K562 (cell line): ENCODE results near the gene SEMA3F. TPM values are rescaled to one million over a fixed set of nuclear protein-coding genes. Genes with fewer than 3 reads are reported as not detected.

ENCODE experiments used
- ATAC-seq: fragments of 200-7000 bp; cut with Tn5 transposase; 3 replicates; pipeline ENCODE4 v1.9.1; 2020; ENCODE audit warnings: moderate library complexity
- BruUV-seq: library from RNA; stranded (reverse); fragments of 400-500 nt; replicated peaks from 2 replicates; lab custom pipeline; 2021; lab: Mats Ljungman, UMichigan
- CTCF ChIA-PET: fragments of 300-600 bp; formaldehyde crosslinking; extraction: SDS; loops from one replicate; lab custom pipeline; 2021; ENCODE audit warnings: low intra/inter-chr PET ratio; lab: Yijun Ruan, JAX
- POLR2A ChIA-PET: fragments of 300-600, 350-650 bp; sonication (Branson Sonifier 250); formaldehyde crosslinking; extraction: SDS; loops from one replicate; lab custom pipeline; 2021; ENCODE audit warnings: antibody characterized with exemption, inconsistent platforms; lab: Yijun Ruan, JAX
- DNase-seq, 4 experiments: peaks; one replicate each; pipeline versions ENCODE4 v3.0.0 to v3.0.0-alpha.2; 2011 to 2018; ENCODE audit warnings: low spot score in 3 of 4, mixed read lengths in 3 of 4; ENCODE audit errors: extremely low read depth in 1 of 4
- FAIRE-seq: peaks from 2 replicates; lab custom pipeline; 2011; peaks lifted over from hg19 to GRCh38; lab: Jason Lieb, UNC
- H2AFZ ChIP-seq: 2 replicates; pipeline ENCODE4 v1.6.0; 2011; ENCODE audit warnings: low read depth, low read length, control low read depth, inconsistent platforms
- H3K27ac ChIP-seq: fragments of 200-600 bp; 3 replicates; pipeline ENCODE4 v1.8.0; 2011; ENCODE audit warnings: low read depth, mild to moderate bottlenecking, control low read depth, inconsistent platforms, low read length, moderate library complexity, mixed read lengths; ENCODE audit errors: extremely low read depth
- H3K27me3 ChIP-seq, 2 experiments: fragments of 300-600 bp in 1 of 2; 2 replicates in 1 of 2; 3 replicates in 1 of 2; pipeline versions ENCODE4 v1.6.0 to v1.8.0; 2011; ENCODE audit warnings: inconsistent platforms in 2 of 2, low read length in 2 of 2, mild to moderate bottlenecking in 1 of 2, mixed read lengths in 1 of 2, moderate library complexity in 1 of 2; ENCODE audit not compliant: control insufficient read depth in 2 of 2, insufficient read depth in 2 of 2
- H3K36me3 ChIP-seq: fragments of 300-600 bp; 3 replicates; pipeline ENCODE4 v1.8.0; 2011; ENCODE audit warnings: mild to moderate bottlenecking, low read length, inconsistent platforms; ENCODE audit not compliant: control insufficient read depth, insufficient read depth
- H3K4me1 ChIP-seq, 2 experiments: fragments of 200-600 bp in 1 of 2; replicated peaks in 1 of 2; 2 replicates in 1 of 2; 3 replicates in 1 of 2; pipeline versions ENCODE4 v1.5.1 to v1.8.0; 2011; ENCODE audit warnings: inconsistent platforms in 2 of 2, low read length in 2 of 2, mild to moderate bottlenecking in 1 of 2, mixed read lengths in 1 of 2, moderate library complexity in 1 of 2; ENCODE audit not compliant: control insufficient read depth in 2 of 2, insufficient read depth in 2 of 2
- H3K4me2 ChIP-seq: 2 replicates; pipeline ENCODE4 v1.6.1; 2011; ENCODE audit warnings: low read length, control low read depth, inconsistent platforms, mixed read lengths; ENCODE audit not compliant: insufficient read depth
- H3K4me3 ChIP-seq: fragments of 200-600 bp; sonication (generic), shearing (Covaris generic); 2 replicates; pipeline ENCODE4 v1.5.1; 2016; ENCODE audit warnings: control low read depth, inconsistent platforms
- H3K79me2 ChIP-seq: fragments of 200-600 bp; 3 replicates; pipeline ENCODE4 v1.8.0; 2011; ENCODE audit warnings: low read length, inconsistent platforms; ENCODE audit not compliant: control insufficient read depth, insufficient read depth
- H3K9ac ChIP-seq, 2 experiments: 2 replicates each; pipeline versions ENCODE4 v1.6.0 to v1.6.1; 2011; ENCODE audit warnings: low read depth in 2 of 2, low read length in 2 of 2, control low read depth in 1 of 2, inconsistent platforms in 1 of 2, mild to moderate bottlenecking in 1 of 2, mixed read lengths in 1 of 2; ENCODE audit not compliant: insufficient read depth in 1 of 2
- H3K9me1 ChIP-seq: one replicate; pipeline ENCODE4 v1.6.0; 2011; ENCODE audit warnings: inconsistent platforms, mild to moderate bottlenecking, low read length, moderate library complexity; ENCODE audit not compliant: control insufficient read depth, insufficient read depth
- H3K9me3 ChIP-seq: replicated peaks from 2 replicates; pipeline ENCODE4 v1.5.1; 2011; ENCODE audit warnings: low read depth, low read length, inconsistent platforms; ENCODE audit not compliant: control insufficient read depth, insufficient read depth
- H4K20me1 ChIP-seq: replicated peaks from 2 replicates; pipeline ENCODE4 v1.6.1; 2011; ENCODE audit warnings: low read length, inconsistent platforms, mixed read lengths; ENCODE audit not compliant: control insufficient read depth, insufficient read depth
- CSDE1 ChIP-seq, 2 experiments: fragments of 450-650 bp; IDR thresholded peaks; 2 replicates each; pipeline ENCODE4 v1.6.1; 2016; ENCODE audit warnings: mild to moderate bottlenecking in 1 of 2
- HEY1 ChIP-seq: fragments of 250-450 bp; sonication (Bioruptor Pico); IDR thresholded peaks from 2 replicates; pipeline ENCODE4 v1.5.0; 2020; ENCODE audit warnings: mild to moderate bottlenecking, moderate library complexity, borderline replicate concordance
- NR4A1 ChIP-seq, 2 experiments: fragments of 250-450 bp in 1 of 2; fragments of 450-650 bp in 1 of 2; sonication (Bioruptor Pico) in 1 of 2; IDR thresholded peaks; 2 replicates each; pipeline versions ENCODE4 v1.4.0 to v1.6.1; 2016 to 2020; ENCODE audit warnings: mild to moderate bottlenecking in 2 of 2, missing compliant biosample characterization in 1 of 2, missing genetic modification characterization in 1 of 2, moderate library complexity in 1 of 2
- PHTF2 ChIP-seq: fragments of 250-450 bp; sonication (Bioruptor Pico); IDR thresholded peaks from 2 replicates; pipeline ENCODE4 v1.5.0; 2021; ENCODE audit warnings: mild to moderate bottlenecking
- POLR2AphosphoS5 ChIP-seq: IDR thresholded peaks from 2 replicates; pipeline ENCODE4 v1.6.1; 2011; ENCODE audit warnings: mild to moderate bottlenecking, low read depth, low read length, moderate library complexity; ENCODE audit not compliant: control insufficient read depth, insufficient read depth
- SIN3B ChIP-seq: fragments of 450-650 bp; IDR thresholded peaks from 2 replicates; pipeline ENCODE4 v1.6.1; 2017; ENCODE audit warnings: low read depth, mild to moderate bottlenecking, moderate library complexity
- STAG1 ChIP-seq: sonication (generic); formaldehyde crosslinking; IDR thresholded peaks from 2 replicates; pipeline ENCODE4 v1.5.0; 2020; ENCODE audit warnings: missing genetic modification reagents, borderline replicate concordance
- WGBS: fragments of 100-300 bp; shearing (Covaris generic); methylation state at CpG from one replicate; pipeline ENCODE4 v1.1.6; 2016; ENCODE audit warnings: low coverage, mixed read lengths; ENCODE audit not compliant: insufficient coverage; ENCODE audit errors: missing lambda C conversion rate; 5-methylcytosine and 5-hydroxymethylcytosine counted together
- in situ Hi-C: fragments of 300-500 bp; cut with MboI; formaldehyde crosslinking; loops from 4 replicates; pipeline ENCODE4 v1.15.0; 2018; ENCODE audit warnings: inconsistent platforms, mixed read lengths
- intact Hi-C: fragments of 100-400 bp; cut with micrococcal nuclease; formaldehyde crosslinking; loops from 2 replicates; pipeline ENCODE4 v1.14.2; 2022
- polyA plus RNA-seq, 8 experiments: library from polyadenylated mRNA; depleted of rRNA in 4 of 8; stranded (reverse) in 5 of 8; unstranded in 3 of 8; fragments of >200 nt; fragmentation: Nextera tagmentation in 2 of 8; fragmentation: Illumina TruSeq in 1 of 8; extraction: Ambion mirVana in 2 of 8; extraction: Trizol in 1 of 8; gene quantifications; 2 replicates each; pipeline versions ENCODE4 v1.2.1 to v1.2.3, GENCODE V29; 2011 to 2014; ENCODE audit warnings: inconsistent platforms in 1 of 8, missing spikeins in 1 of 8
- total RNA-seq, 7 experiments: library from RNA; depleted of rRNA in 6 of 7; stranded (reverse); fragments of >200 nt in 6 of 7; fragmentation: Illumina TruSeq in 2 of 7; extraction: Trizol in 2 of 7; gene quantifications; 2 replicates each; pipeline versions ENCODE4 v1.2.1 to v1.2.3, GENCODE V29; 2011 to 2021; ENCODE audit warnings: low replicate concordance in 1 of 7
- TF ChIP-seq, protein P1 (sequence below): fragments of 450-650 bp; IDR thresholded peaks from 2 replicates; pipeline ENCODE4 v1.6.1; 2016; ENCODE audit warnings: mild to moderate bottlenecking, moderate library complexity

The SEMA3F gene
- total and polyA plus RNA-seq, 9 of the 15 experiments (the other 6 are each of a cell fraction or from before 2014, with no cell fraction given): 0.58 to 3.0 (median 2.0) TPM; not detected in 2

DNA sequence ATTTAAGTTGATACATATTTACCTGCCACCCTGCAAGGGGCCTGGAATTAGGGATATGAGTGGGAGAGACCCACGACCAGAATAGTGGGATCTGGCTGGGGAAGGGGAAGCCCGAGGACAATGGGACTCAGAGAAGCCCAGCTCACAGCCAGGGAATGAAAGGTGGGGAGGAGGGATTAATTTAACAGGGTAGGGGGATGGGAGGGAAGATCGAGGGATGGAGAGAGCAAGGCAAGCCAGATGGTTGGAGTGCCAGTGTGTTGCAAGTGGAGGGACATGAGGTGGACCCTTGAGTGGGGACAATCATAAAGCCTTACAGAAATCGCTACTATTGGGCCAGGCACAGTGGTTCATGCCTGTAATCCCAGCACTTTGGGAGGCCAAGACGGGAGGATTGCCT lies 76.5 kb downstream of the SEMA3F start:
- 40% methylated on average over 5 of the region's 5 CpGs for WGBS
- Histone ChIP-seq H3K9me3 (no peaks in the 10 kb centered on the region), H3K27ac (no peak overlapping the region), H3K27me3 (no peaks in the 10 kb centered on the region), H3K36me3 (no peaks in the 10 kb centered on the region), H3K4me3 (no peak overlapping the region), H3K79me2 (peaks cover 5% of the 10 kb centered on the region), H3K4me1 (peaks cover 31 to 65% of the 10 kb centered on the region in 2 experiments), H2AFZ (no peak overlapping the region), H3K4me2 (no peak overlapping the region), H3K9ac (no peak overlapping the region), H3K9me1 (no peaks in the 10 kb centered on the region), H4K20me1 (no peaks in the 10 kb centered on the region)
- in situ Hi-C loops (no loop called here), intact Hi-C loops (no loop called here)
- DNase-seq (no peak), FAIRE-seq (no peak), ATAC-seq (no peak)
- TF ChIP-seq POLR2AphosphoS5 (no peak), PHTF2 (CRISPR knock-in tag) (no peak), CSDE1 (IDR thresholded peaks at IDR 0.05) (no peak), SIN3B (no peak), NR4A1 (CRISPR knock-in tag; IDR thresholded peaks at IDR 0.05) (no peak), NR4A1 (tag; IDR thresholded peaks at IDR 0.05) (no peak), HEY1 (CRISPR knock-in tag) (no peak), STAG1 (no peak)
- TF ChIP-seq, protein P1, sequence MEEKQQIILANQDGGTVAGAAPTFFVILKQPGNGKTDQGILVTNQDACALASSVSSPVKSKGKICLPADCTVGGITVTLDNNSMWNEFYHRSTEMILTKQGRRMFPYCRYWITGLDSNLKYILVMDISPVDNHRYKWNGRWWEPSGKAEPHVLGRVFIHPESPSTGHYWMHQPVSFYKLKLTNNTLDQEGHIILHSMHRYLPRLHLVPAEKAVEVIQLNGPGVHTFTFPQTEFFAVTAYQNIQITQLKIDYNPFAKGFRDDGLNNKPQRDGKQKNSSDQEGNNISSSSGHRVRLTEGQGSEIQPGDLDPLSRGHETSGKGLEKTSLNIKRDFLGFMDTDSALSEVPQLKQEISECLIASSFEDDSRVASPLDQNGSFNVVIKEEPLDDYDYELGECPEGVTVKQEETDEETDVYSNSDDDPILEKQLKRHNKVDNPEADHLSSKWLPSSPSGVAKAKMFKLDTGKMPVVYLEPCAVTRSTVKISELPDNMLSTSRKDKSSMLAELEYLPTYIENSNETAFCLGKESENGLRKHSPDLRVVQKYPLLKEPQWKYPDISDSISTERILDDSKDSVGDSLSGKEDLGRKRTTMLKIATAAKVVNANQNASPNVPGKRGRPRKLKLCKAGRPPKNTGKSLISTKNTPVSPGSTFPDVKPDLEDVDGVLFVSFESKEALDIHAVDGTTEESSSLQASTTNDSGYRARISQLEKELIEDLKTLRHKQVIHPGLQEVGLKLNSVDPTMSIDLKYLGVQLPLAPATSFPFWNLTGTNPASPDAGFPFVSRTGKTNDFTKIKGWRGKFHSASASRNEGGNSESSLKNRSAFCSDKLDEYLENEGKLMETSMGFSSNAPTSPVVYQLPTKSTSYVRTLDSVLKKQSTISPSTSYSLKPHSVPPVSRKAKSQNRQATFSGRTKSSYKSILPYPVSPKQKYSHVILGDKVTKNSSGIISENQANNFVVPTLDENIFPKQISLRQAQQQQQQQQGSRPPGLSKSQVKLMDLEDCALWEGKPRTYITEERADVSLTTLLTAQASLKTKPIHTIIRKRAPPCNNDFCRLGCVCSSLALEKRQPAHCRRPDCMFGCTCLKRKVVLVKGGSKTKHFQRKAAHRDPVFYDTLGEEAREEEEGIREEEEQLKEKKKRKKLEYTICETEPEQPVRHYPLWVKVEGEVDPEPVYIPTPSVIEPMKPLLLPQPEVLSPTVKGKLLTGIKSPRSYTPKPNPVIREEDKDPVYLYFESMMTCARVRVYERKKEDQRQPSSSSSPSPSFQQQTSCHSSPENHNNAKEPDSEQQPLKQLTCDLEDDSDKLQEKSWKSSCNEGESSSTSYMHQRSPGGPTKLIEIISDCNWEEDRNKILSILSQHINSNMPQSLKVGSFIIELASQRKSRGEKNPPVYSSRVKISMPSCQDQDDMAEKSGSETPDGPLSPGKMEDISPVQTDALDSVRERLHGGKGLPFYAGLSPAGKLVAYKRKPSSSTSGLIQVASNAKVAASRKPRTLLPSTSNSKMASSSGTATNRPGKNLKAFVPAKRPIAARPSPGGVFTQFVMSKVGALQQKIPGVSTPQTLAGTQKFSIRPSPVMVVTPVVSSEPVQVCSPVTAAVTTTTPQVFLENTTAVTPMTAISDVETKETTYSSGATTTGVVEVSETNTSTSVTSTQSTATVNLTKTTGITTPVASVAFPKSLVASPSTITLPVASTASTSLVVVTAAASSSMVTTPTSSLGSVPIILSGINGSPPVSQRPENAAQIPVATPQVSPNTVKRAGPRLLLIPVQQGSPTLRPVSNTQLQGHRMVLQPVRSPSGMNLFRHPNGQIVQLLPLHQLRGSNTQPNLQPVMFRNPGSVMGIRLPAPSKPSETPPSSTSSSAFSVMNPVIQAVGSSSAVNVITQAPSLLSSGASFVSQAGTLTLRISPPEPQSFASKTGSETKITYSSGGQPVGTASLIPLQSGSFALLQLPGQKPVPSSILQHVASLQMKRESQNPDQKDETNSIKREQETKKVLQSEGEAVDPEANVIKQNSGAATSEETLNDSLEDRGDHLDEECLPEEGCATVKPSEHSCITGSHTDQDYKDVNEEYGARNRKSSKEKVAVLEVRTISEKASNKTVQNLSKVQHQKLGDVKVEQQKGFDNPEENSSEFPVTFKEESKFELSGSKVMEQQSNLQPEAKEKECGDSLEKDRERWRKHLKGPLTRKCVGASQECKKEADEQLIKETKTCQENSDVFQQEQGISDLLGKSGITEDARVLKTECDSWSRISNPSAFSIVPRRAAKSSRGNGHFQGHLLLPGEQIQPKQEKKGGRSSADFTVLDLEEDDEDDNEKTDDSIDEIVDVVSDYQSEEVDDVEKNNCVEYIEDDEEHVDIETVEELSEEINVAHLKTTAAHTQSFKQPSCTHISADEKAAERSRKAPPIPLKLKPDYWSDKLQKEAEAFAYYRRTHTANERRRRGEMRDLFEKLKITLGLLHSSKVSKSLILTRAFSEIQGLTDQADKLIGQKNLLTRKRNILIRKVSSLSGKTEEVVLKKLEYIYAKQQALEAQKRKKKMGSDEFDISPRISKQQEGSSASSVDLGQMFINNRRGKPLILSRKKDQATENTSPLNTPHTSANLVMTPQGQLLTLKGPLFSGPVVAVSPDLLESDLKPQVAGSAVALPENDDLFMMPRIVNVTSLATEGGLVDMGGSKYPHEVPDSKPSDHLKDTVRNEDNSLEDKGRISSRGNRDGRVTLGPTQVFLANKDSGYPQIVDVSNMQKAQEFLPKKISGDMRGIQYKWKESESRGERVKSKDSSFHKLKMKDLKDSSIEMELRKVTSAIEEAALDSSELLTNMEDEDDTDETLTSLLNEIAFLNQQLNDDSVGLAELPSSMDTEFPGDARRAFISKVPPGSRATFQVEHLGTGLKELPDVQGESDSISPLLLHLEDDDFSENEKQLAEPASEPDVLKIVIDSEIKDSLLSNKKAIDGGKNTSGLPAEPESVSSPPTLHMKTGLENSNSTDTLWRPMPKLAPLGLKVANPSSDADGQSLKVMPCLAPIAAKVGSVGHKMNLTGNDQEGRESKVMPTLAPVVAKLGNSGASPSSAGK: no peak
- ChIA-PET CTCF (no interaction called here), POLR2A (interaction anchor here (1.2 kb wide), 1 partner anchor 37 kb away, joined by 3 read pairs; no protein-coding TSS in a partner anchor)
- no TSS peak for BruUV-seq
